ENCODE results near the gene PRR14.

- TF ChIP-seq POLR2A (IDR thresholded peaks at IDR 0.05; ENCODE audit: low read length) (no peak), GATA1 (IDR thresholded peaks at IDR 0.05; ENCODE audit: low read depth, low read length) (no peak)
Observed at GRCh38 chr16:30654856-30655255, 4.1 kb downstream of the PRR14 start.
